Measurements from ENCODE around the gene ATG5. TPM values are rescaled to one million over a fixed set of nuclear protein-coding genes. Genes with fewer than 3 reads are reported as not detected.

ATG5 gene
- total and polyA plus RNA-seq, 11 donors, result 8.8 to 23.9 (median 14.3) TPM

- Histone ChIP-seq H3K4me1 (peaks cover 0 to 31% (median 0%) of the 10 kb centered on the region in 12 donors), H3K4me3 (peak overlapping the region in 2 of 12 donors; percentile 22 to 33), H3K27ac (peak overlapping the region in 6 of 12 donors; percentile 53 to 95 (median 56)), H3K36me3 (no peaks in the 10 kb centered on the region), H3K9me3 (no peaks in the 10 kb centered on the region), H3K27me3 (peaks cover 0 to 4% (median 0%) of the 10 kb centered on the region in 9 donors)
- 69 to 77% (median 72%) methylated on average over 17 of the region's 17 CpGs for WGBS, 4 donors
- peak; percentile 59 to 83 (median 77) for ATAC-seq
- DNase-seq, result peak in 3 of 5 donors; percentile 23 to 34 (median 31)
- intact Hi-C loops (cut with DNase I), result no loop called here
- no peak for TF ChIP-seq POLR2A (IDR thresholded peaks at IDR 0.05)
- TF ChIP-seq, protein P1, sequence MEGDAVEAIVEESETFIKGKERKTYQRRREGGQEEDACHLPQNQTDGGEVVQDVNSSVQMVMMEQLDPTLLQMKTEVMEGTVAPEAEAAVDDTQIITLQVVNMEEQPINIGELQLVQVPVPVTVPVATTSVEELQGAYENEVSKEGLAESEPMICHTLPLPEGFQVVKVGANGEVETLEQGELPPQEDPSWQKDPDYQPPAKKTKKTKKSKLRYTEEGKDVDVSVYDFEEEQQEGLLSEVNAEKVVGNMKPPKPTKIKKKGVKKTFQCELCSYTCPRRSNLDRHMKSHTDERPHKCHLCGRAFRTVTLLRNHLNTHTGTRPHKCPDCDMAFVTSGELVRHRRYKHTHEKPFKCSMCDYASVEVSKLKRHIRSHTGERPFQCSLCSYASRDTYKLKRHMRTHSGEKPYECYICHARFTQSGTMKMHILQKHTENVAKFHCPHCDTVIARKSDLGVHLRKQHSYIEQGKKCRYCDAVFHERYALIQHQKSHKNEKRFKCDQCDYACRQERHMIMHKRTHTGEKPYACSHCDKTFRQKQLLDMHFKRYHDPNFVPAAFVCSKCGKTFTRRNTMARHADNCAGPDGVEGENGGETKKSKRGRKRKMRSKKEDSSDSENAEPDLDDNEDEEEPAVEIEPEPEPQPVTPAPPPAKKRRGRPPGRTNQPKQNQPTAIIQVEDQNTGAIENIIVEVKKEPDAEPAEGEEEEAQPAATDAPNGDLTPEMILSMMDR (IDR thresholded peaks at IDR 0.05), result no peak
Observed at GRCh38 chr6:106163966-106164877, 161.3 kb downstream of the ATG5 start.

DNA sequence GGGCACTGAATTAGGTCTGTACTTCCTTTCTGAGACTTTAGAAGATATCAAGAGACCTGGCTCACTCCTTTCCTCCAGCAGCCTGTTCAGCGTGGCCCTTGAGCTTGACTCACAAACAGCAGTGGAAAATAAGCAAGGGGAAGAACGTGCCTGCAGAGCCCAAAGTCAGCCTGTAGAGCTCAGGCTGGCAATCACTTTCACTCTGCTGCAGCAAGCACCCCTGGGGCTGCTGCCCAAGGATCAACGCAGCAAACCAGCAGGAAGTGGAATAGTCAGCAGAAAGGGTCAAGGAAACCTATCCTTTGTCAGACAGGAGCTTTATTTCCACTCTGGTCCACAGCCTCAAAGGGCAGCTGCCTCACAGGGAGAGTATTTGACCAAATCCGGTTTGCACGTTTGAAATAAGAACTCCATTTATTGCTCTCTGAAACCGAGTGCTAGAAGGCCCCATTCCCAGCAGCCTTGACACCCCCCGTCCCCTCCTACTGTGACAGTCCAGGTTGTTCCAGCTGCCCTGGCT is 162.1 kb downstream of the ATG5 start:
- Histone ChIP-seq H3K27ac (peak overlapping the region in 5 of 12 donors; percentile 9 to 95 (median 55)), H3K9me3 (no peaks in the 10 kb centered on the region), H3K36me3 (no peaks in the 10 kb centered on the region), H3K27me3 (peaks cover 0 to 4% (median 0%) of the 10 kb centered on the region in 9 donors), H3K4me1 (peaks cover 0 to 31% (median 0%) of the 10 kb centered on the region in 12 donors), H3K4me3 (peak overlapping the region in 3 of 12 donors; percentile 9 to 33 (median 22))
- DNase-seq (peak in 2 of 5 donors; percentile 12 to 40), ATAC-seq (peak in 3 of 4 donors; percentile 48 to 59 (median 54))
- intact Hi-C loops (cut with DNase I), result no loop called here
- TF ChIP-seq POLR2A (IDR thresholded peaks at IDR 0.05), result no peak
- TF ChIP-seq, protein P1 (IDR thresholded peaks at IDR 0.05), result no peak
- WGBS, 4 donors, result 60 to 65% (median 62%) methylated on average over 7 of the region's 7 CpGs

DNA sequence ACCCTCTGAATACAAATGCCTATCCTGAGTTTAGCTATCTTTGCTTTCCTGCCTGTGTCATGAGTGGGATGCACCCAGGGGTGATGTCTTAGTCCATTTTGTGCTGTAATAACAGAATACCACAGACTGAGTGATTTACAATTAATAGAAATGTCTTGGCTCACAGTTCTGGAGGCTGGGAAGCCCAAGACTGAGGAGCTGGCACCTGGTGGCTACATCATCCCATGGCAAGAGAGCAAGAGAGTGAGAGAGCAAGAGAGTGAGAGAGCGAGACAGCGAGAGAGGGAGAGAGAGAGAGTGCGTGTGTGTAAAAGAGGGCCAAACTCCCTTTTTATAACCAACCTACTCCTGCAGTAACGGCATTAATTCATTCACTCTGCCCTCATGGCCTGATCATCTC is 162.6 kb downstream of the ATG5 start:
- Histone ChIP-seq H3K36me3 (no peaks in the 10 kb centered on the region), H3K9me3 (no peaks in the 10 kb centered on the region), H3K27me3 (peaks cover 0 to 4% (median 0%) of the 10 kb centered on the region in 9 donors), H3K27ac (peak overlapping the region in 3 of 12 donors; percentile 9 to 95 (median 55)), H3K4me3 (peak overlapping the region in 1 of 12 donors; percentile 33), H3K4me1 (peaks cover 0 to 31% (median 0%) of the 10 kb centered on the region in 12 donors)
- 85 to 98% (median 95%) methylated on average over 4 of the region's 4 CpGs for WGBS, 4 donors
- no peak for TF ChIP-seq POLR2A (IDR thresholded peaks at IDR 0.05)
- TF ChIP-seq, protein P1 (IDR thresholded peaks at IDR 0.05), result no peak
- DNase-seq, result no peak
- ATAC-seq, result no peak
- intact Hi-C loops (cut with DNase I), result no loop called here

DNA sequence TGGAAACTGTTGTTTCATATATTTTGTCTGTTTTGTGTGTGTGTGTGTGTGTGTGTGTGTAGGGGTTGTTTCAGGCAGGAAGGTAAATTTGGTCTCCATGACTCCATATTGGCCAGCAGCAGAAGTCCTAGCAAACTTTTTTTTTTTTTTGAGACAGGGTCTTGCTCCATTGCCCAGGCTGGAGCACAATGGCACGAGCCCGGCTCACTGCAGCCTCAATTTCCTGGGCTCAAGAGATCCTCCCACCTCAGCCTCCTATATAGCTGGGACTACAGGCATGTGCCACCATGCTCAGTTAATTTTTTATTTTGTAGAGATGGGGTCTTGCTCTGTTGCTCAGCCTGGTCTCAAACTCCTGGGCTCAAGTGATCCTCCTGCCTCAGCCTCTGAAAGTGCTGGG is 163.7 kb downstream of the ATG5 start:
- 94 to 98% (median 96%) methylated on average over 2 of the region's 2 CpGs for WGBS, 4 donors
- ATAC-seq (no peak), DNase-seq (no peak)
- Histone ChIP-seq H3K27me3 (peaks cover 0 to 4% (median 0%) of the 10 kb centered on the region in 9 donors), H3K9me3 (no peaks in the 10 kb centered on the region), H3K36me3 (no peaks in the 10 kb centered on the region), H3K27ac (no peak overlapping the region), H3K4me3 (no peak overlapping the region), H3K4me1 (peaks cover 0 to 33% (median 0%) of the 10 kb centered on the region in 12 donors)
- intact Hi-C loops (cut with DNase I), result no loop called here
- TF ChIP-seq, protein P1 (IDR thresholded peaks at IDR 0.05), result no peak
- TF ChIP-seq POLR2A (IDR thresholded peaks at IDR 0.05), result no peak

All from heart left ventricle (tissue), 16 donors.